PC-9 (cell line): ENCODE results near the gene SOX13. TPM values are rescaled to one million over a fixed set of nuclear protein-coding genes. Genes with fewer than 3 reads are reported as not detected.

Source experiments
- BruUV-seq: library from RNA; stranded (reverse); fragments of 400-500 nt; replicated peaks from 2 replicates; lab custom pipeline; 2021; lab: Mats Ljungman, UMichigan
- CTCF ChIA-PET: fragments of 300-600 bp; sonication (Branson Sonifier 250); formaldehyde crosslinking; loops from one replicate; lab custom pipeline; 2022; ENCODE audit warnings: antibody characterized with exemption; lab: Charles Lee
- POLR2A ChIA-PET: fragments of 300-600 bp; sonication (Branson Sonifier 250); formaldehyde crosslinking; loops from one replicate; lab custom pipeline; 2022; ENCODE audit warnings: antibody characterized with exemption; ENCODE audit not compliant: unreplicated experiment; lab: Charles Lee
- DNase-seq, 2 experiments: peaks; one replicate each; pipeline versions ENCODE4 v3.0.0 to v3.0.0-alpha.2; 2015 to 2022; ENCODE audit warnings: mixed read lengths in 1 of 2
- H2AFZ ChIP-seq: fragments of 200-600 bp; sonication (generic); 2 replicates; pipeline ENCODE4 v1.8.1; 2017; ENCODE audit warnings: antibody characterized with exemption
- H3F3A ChIP-seq: fragments of 200-600 bp; sonication (generic); 2 replicates; pipeline ENCODE4 v1.8.1; 2017; ENCODE audit warnings: antibody characterized with exemption, mild to moderate bottlenecking, low read depth; ENCODE audit not compliant: insufficient read depth
- H3K27ac ChIP-seq: fragments of 200-600 bp; sonication (generic); 2 replicates; pipeline ENCODE4 v1.6.1; 2016; ENCODE audit warnings: mixed run types
- H3K27me3 ChIP-seq: fragments of 200-600 bp; sonication (generic); 2 replicates; pipeline ENCODE4 v1.6.1; 2016; ENCODE audit warnings: low read depth, mixed run types; ENCODE audit not compliant: insufficient read depth
- H3K36me3 ChIP-seq: fragments of 200-600 bp; sonication (generic); 2 replicates; pipeline ENCODE4 v1.6.1; 2016; ENCODE audit warnings: low read depth, mixed run types
- H3K4me1 ChIP-seq: fragments of 200-600 bp; sonication (generic); replicated peaks from 2 replicates; pipeline ENCODE4 v1.6.1; 2016; ENCODE audit warnings: mixed run types; ENCODE audit not compliant: insufficient read depth
- H3K4me2 ChIP-seq: fragments of 200-600 bp; sonication (generic); 2 replicates; pipeline ENCODE4 v1.6.1; 2017; ENCODE audit warnings: mixed run types
- H3K4me3 ChIP-seq: fragments of 200-600 bp; sonication (generic); 2 replicates; pipeline ENCODE4 v1.6.1; 2016; ENCODE audit warnings: mixed run types
- H3K79me2 ChIP-seq: fragments of 200-600 bp; sonication (generic); 2 replicates; pipeline ENCODE4 v1.6.1; 2017; ENCODE audit warnings: low read depth, mixed run types
- H3K9me2 ChIP-seq: fragments of 200-600 bp; sonication (generic); 2 replicates; pipeline ENCODE4 v1.8.1; 2017; ENCODE audit warnings: mild to moderate bottlenecking; ENCODE audit not compliant: insufficient read depth
- H3K9me3 ChIP-seq: fragments of 200-600 bp; sonication (generic); 2 replicates; pipeline ENCODE4 v1.8.1; 2016; ENCODE audit warnings: low read depth; ENCODE audit not compliant: insufficient read depth
- H4K20me1 ChIP-seq: fragments of 200-600 bp; sonication (generic); 2 replicates; pipeline ENCODE4 v1.8.1; 2017; ENCODE audit not compliant: insufficient read depth
- EZH2 ChIP-seq: fragments of 200-600 bp; sonication (generic); IDR thresholded peaks from 2 replicates; pipeline ENCODE4 v1.8.0; 2017; ENCODE audit warnings: antibody characterized with exemption, low read depth
- intact Hi-C: fragments of 100-400 bp; cut with micrococcal nuclease; formaldehyde crosslinking; loops from one replicate; pipeline ENCODE4 v1.10.0; 2022; ENCODE audit not compliant: unreplicated experiment
- total RNA-seq: library from RNA; stranded (reverse); gene quantifications from 2 replicates; pipeline ENCODE4 v1.2.3, GENCODE V29; 2021
- TF ChIP-seq, protein P1 (sequence below): fragments of 200-600 bp; sonication (generic); conservative IDR thresholded peaks from 2 replicates; pipeline ENCODE4 v1.6.1; 2017; ENCODE audit warnings: mixed run types, antibody characterized with exemption, mild to moderate bottlenecking, moderate library complexity

SOX13 gene
- total RNA-seq, 1 experiment from 2014 or later: 89.9 TPM

- Histone ChIP-seq H3K4me3 (no peak overlapping the region), H3K27me3 (no peaks in the 10 kb centered on the region), H3F3A (peaks cover 38% of the 10 kb centered on the region), H4K20me1 (no peaks in the 10 kb centered on the region), H3K4me2 (no peak overlapping the region), H3K4me1 (peaks cover 54% of the 10 kb centered on the region), H3K9me3 (no peaks in the 10 kb centered on the region), H3K9me2 (no peaks in the 10 kb centered on the region), H2AFZ (no peak overlapping the region), H3K36me3 (no peaks in the 10 kb centered on the region), H3K79me2 (no peaks in the 10 kb centered on the region), H3K27ac (no peak overlapping the region)
- POLR2A ChIA-PET: interaction anchor here (0.7 to 1.3 kb wide), 2 partner anchors 14 to 189 kb away, joined by 3 read pairs; no protein-coding TSS in a partner anchor
- no peak for DNase-seq
- BruUV-seq: no TSS peak
- CTCF ChIA-PET: interaction anchor here (0.6 kb wide), 3 partner anchors 25 to 694 kb away, joined by 3 to 4 read pairs (median 3); no protein-coding TSS in a partner anchor
- TF ChIP-seq EZH2: no peak
- TF ChIP-seq, protein P1, sequence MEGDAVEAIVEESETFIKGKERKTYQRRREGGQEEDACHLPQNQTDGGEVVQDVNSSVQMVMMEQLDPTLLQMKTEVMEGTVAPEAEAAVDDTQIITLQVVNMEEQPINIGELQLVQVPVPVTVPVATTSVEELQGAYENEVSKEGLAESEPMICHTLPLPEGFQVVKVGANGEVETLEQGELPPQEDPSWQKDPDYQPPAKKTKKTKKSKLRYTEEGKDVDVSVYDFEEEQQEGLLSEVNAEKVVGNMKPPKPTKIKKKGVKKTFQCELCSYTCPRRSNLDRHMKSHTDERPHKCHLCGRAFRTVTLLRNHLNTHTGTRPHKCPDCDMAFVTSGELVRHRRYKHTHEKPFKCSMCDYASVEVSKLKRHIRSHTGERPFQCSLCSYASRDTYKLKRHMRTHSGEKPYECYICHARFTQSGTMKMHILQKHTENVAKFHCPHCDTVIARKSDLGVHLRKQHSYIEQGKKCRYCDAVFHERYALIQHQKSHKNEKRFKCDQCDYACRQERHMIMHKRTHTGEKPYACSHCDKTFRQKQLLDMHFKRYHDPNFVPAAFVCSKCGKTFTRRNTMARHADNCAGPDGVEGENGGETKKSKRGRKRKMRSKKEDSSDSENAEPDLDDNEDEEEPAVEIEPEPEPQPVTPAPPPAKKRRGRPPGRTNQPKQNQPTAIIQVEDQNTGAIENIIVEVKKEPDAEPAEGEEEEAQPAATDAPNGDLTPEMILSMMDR: no peak
- intact Hi-C loops: loop anchor here (5.0 kb wide), 1 partner anchor 128 kb away; no protein-coding TSS in a partner anchor
Measured at GRCh38 chr1:204059970-204060369, 12.9 kb upstream of the SOX13 start.

DNA sequence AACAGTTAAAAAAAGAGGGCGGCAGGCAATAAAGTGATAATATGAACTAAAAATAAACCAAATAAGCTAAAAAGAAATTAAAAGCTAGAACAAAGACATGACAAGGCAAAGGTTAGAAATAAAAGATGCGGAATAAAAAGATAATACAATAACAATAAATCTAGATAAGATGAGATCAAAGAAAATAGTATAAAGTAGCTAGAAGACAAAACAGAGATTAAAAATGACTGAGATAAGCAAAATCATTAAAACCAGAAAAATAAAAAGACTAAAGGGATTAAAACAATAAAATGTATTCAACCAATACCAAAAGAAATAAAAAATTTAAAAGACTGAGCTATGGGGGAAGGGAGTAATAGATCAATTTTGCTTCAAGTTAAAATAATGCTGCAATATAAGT lies 10.8 kb upstream of the SOX13 start:
- no peak for DNase-seq
- BruUV-seq: no TSS peak
- Histone ChIP-seq H3K9me2 (no peaks in the 10 kb centered on the region), H3K4me3 (no peak overlapping the region), H3K79me2 (no peaks in the 10 kb centered on the region), H3K36me3 (no peaks in the 10 kb centered on the region), H3F3A (peaks cover 16% of the 10 kb centered on the region), H4K20me1 (no peaks in the 10 kb centered on the region), H2AFZ (no peak overlapping the region), H3K27me3 (no peaks in the 10 kb centered on the region), H3K9me3 (no peaks in the 10 kb centered on the region), H3K4me2 (no peak overlapping the region), H3K27ac (no peak overlapping the region), H3K4me1 (peaks cover 38% of the 10 kb centered on the region)
- TF ChIP-seq, protein P1: no peak
- TF ChIP-seq EZH2: no peak
- CTCF ChIA-PET: no interaction called here
- POLR2A ChIA-PET: interaction anchor here (0.5 to 0.6 kb wide), 2 partner anchors 34 to 389 kb away, joined by 3 to 7 read pairs; no protein-coding TSS in a partner anchor
- intact Hi-C loops: no loop called here

DNA sequence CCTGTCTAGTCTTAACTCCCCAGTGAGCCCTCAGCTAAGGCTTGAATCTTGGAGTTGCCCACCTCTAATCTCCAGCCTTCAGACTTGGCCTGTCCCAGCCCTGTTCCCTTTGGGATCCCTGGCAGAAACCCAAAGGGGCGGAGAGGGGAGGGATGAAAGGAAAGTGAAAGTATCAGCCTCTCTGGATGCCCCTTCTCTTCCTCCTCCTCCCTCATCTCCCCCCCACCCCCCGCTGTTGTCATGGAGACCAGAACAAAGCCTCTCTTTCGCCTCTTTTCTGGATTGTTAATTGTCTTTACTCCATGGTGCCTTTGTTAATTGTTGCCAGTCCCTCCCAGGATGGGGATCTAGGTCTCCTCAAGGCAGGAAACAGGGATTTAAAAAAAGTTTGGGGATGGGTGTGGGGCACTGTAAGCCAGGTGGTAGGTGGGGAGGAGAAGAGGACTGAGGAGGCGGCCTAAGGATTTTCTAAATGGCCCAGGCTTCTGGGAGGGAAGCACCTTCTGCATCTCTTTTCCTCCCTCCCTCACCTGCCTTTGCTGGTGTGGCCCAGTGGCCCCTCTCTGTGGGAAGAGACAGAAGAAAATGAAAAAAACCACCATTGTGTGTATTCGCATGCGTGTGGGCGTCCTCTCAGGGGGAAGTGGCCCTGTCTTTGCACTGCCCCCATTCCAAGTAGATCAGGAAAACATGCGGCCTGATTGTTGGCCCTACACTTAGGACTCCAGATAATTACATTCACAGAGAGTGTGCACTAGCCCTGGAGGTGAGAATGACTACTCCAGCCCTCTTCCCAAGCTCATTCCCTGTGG lies 7.5 kb upstream of the SOX13 start:
- intact Hi-C loops: no loop called here
- Histone ChIP-seq H3K36me3 (no peaks in the 10 kb centered on the region), H3K4me1 (peaks cover 8% of the 10 kb centered on the region; the same call in 1 of the 2 replicates), H2AFZ (no peak overlapping the region), H3F3A (0 out of 2 replicates have a peak, but pooled peaks cover 4% of the 10 kb centered on the region), H3K27me3 (no peaks in the 10 kb centered on the region), H3K27ac (no peak overlapping the region), H3K9me2 (no peaks in the 10 kb centered on the region), H3K9me3 (no peaks in the 10 kb centered on the region), H3K4me3 (no peak overlapping the region), H3K4me2 (no peak overlapping the region), H3K79me2 (no peaks in the 10 kb centered on the region), H4K20me1 (no peaks in the 10 kb centered on the region)
- TF ChIP-seq, protein P1: no peak
- no peak for TF ChIP-seq EZH2
- CTCF ChIA-PET: no interaction called here
- POLR2A ChIA-PET: no interaction called here
- BruUV-seq: no TSS peak
- DNase-seq: no peak
